Activated CD4-positive, alpha-beta T cell treated with anti-CD3 and anti-CD28 coated beads for 36 hours (primary cell): Measurements from ENCODE around the gene NKX6-1. TPM values are rescaled to one million over a fixed set of nuclear protein-coding genes. Genes with fewer than 3 reads are reported as not detected.
A peak's percentile ranks its signal among the peaks of the same experiment; 100 is the strongest.

Source experiments
- ATAC-seq: fragments of 200-7000 bp; cut with Tn5 transposase; one replicate; pipeline ENCODE4 v1.10.0; 2021; ENCODE audit warnings: mild to moderate bottlenecking, moderate library complexity
- CTCF ChIA-PET: fragments of 350-600 bp; sonication (Branson Sonifier 250); formaldehyde crosslinking; loops from one replicate; lab custom pipeline; 2021; ENCODE audit warnings: antibody characterized with exemption; lab: Charles Lee
- POLR2A ChIA-PET: fragments of 350-600 bp; sonication (Branson Sonifier 250); formaldehyde crosslinking; loops from one replicate; lab custom pipeline; 2021; ENCODE audit warnings: antibody characterized with exemption, inconsistent platforms; lab: Charles Lee
- DNase-seq: peaks from one replicate; pipeline ENCODE4 v3.0.0-alpha.2; 2020
- H3K27ac Mint-ChIP-seq: one replicate; pipeline ENCODE4 v1.8.0; 2021; ENCODE audit warnings: mixed read lengths
- H3K27me3 Mint-ChIP-seq: one replicate; pipeline ENCODE4 v1.8.0; 2021; ENCODE audit warnings: mixed read lengths
- H3K36me3 Mint-ChIP-seq: one replicate; pipeline ENCODE4 v1.8.0; 2021; ENCODE audit warnings: low read depth, mixed read lengths
- H3K4me1 Mint-ChIP-seq: one replicate; pipeline ENCODE4 v1.8.0; 2021; ENCODE audit warnings: mixed read lengths
- H3K4me3 Mint-ChIP-seq: one replicate; pipeline ENCODE4 v1.8.0; 2021; ENCODE audit warnings: mild to moderate bottlenecking, moderate library complexity, mixed read lengths
- H3K9me3 Mint-ChIP-seq: one replicate; pipeline ENCODE4 v1.8.0; 2021; ENCODE audit warnings: low read depth, mixed read lengths
- intact Hi-C, 2 experiments: fragments of 100-400 bp; cut with DNase I in 1 of 2; cut with micrococcal nuclease in 1 of 2; formaldehyde crosslinking; loops; one replicate each; pipeline versions ENCODE4 v1.14.2 to v1.15.1; 2022 to 2024; cut with DNase I, micrococcal nuclease
- total RNA-seq, 2 experiments: library from RNA; stranded (reverse); gene quantifications; one replicate each; pipeline ENCODE4 v1.2.3, GENCODE V29; 2021

NKX6-1 gene
- not detected for total RNA-seq

DNA sequence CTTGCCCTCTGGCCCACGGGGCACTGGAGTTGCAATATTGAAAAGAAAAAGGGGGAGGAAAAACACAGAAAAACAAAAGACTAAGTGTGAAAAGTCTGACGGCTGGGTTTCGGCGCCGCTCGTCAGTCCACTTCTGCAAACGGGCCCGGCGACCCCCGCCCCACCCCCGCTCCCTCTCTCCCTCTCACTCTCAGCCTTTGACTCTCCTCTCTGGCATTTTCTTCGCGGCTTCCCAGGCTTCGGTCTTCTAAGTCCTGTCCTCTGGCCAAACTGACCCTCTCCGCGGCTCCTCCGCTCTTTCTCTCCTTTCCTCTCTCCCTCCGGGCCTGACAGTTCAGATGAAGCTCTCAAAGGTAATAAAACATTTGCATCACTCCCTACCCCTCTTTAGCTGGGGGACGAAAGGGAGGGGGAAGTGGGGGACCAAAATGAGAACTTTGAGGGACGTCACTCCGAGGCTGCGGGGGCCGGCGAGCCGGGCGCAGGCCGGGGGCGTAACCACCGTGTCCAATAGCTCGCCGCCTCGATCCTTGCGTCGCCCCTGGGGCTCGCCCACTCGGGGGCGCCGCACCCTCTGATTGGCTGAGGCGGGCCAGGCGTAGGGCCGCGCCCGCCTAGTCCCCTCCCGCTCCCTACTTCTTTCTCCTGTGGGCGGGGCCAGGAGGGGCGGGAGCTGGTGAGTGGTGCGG is at the start of gene NKX6-1:
Gene NKX6-1 (minus strand): TSS at position 358 of the 689 bp plus-strand sequence. CDS start 1,064 bp downstream, outside the sequence.
- H3K4me3 Mint-ChIP-seq, result peak within 1 kb of the TSS; percentile 72
- ATAC-seq (peak; percentile 64), DNase-seq (peak; percentile 48)
- peaks cover 6% of the 10 kb centered on the region for H3K36me3 Mint-ChIP-seq
- intact Hi-C loops, result loop anchor here in 1 of 2 experiments (1.0 kb wide), 1 partner anchor 17 kb away; no protein-coding TSS in a partner anchor
- peaks cover 84% of the 10 kb centered on the region for H3K27me3 Mint-ChIP-seq
- peaks cover 18% of the 10 kb centered on the region for H3K4me1 Mint-ChIP-seq
- no peak within 1 kb of the TSS for H3K27ac Mint-ChIP-seq
- ChIA-PET POLR2A (no interaction called here), CTCF (no interaction called here)
- peaks cover 2% of the 10 kb centered on the region for H3K9me3 Mint-ChIP-seq

DNA sequence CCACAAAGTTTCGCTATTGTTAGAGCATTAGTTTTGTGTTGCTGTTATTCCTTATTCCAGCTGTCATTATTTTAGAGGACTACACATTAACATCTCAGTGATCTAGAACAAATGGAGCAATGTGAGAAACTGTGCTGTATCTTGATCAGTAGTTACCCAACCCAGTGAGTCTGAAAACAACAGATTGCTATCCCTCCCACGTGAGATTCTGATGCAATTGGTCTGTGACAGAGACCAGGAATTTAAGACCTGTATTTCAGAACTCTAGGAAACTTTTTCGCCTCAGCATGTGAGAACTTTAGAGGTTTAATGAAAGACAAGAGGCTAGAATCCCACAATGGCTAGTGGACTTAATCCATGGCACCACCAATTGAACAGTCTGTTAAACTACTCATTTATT is 48.1 kb upstream of the NKX6-1 start:
- Mint-ChIP-seq H3K4me1 (no peaks in the 10 kb centered on the region), H3K36me3 (no peaks in the 10 kb centered on the region), H3K27me3 (peaks cover 7% of the 10 kb centered on the region), H3K27ac (no peak overlapping the region), H3K9me3 (no peaks in the 10 kb centered on the region), H3K4me3 (no peak overlapping the region)
- DNase-seq, result no peak
- ATAC-seq, result no peak
- intact Hi-C loops, result no loop called here
- ChIA-PET CTCF (no interaction called here), POLR2A (no interaction called here)

DNA sequence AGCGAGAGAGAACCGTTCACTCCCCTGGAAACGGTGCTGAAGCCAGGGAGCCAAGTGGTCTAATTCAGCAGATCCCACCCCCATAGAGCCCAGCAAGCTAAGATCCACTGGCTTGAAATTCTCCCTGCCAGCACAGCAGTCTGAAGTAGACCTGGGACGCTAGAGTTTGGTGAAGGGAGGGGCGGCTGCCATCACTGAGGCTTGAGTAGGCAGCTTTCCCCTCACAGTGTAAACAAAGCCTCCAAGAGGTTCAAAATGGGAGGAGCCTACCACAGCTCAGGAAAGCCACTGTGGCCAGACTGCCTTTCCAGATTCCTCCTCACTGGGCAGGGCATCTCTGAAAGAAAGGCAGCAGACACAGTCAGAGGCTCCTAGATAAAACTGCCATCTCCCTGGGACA is 46.0 kb upstream of the NKX6-1 start:
- DNase-seq, result no peak
- no peak for ATAC-seq
- POLR2A ChIA-PET, result no interaction called here
- H3K4me3 Mint-ChIP-seq, result no peak overlapping the region
- H3K9me3 Mint-ChIP-seq, result no peaks in the 10 kb centered on the region
- no peak overlapping the region for H3K27ac Mint-ChIP-seq
- H3K36me3 Mint-ChIP-seq, result no peaks in the 10 kb centered on the region
- H3K27me3 Mint-ChIP-seq, result peaks cover 7% of the 10 kb centered on the region
- H3K4me1 Mint-ChIP-seq, result no peaks in the 10 kb centered on the region
- CTCF ChIA-PET, result no interaction called here
- intact Hi-C loops, result no loop called here

- H3K36me3 Mint-ChIP-seq, result no peaks in the 10 kb centered on the region
- no peaks in the 10 kb centered on the region for H3K4me1 Mint-ChIP-seq
- POLR2A ChIA-PET, result no interaction called here
- DNase-seq (no peak), ATAC-seq (no peak)
- no peak overlapping the region for H3K4me3 Mint-ChIP-seq
- CTCF ChIA-PET, result no interaction called here
- peaks cover 16% of the 10 kb centered on the region for H3K27me3 Mint-ChIP-seq
- intact Hi-C loops, result no loop called here
- H3K9me3 Mint-ChIP-seq, result no peaks in the 10 kb centered on the region
- no peak overlapping the region for H3K27ac Mint-ChIP-seq
Observed at GRCh38 chr4:84535901-84536300, 36.8 kb upstream of the NKX6-1 start.

DNA sequence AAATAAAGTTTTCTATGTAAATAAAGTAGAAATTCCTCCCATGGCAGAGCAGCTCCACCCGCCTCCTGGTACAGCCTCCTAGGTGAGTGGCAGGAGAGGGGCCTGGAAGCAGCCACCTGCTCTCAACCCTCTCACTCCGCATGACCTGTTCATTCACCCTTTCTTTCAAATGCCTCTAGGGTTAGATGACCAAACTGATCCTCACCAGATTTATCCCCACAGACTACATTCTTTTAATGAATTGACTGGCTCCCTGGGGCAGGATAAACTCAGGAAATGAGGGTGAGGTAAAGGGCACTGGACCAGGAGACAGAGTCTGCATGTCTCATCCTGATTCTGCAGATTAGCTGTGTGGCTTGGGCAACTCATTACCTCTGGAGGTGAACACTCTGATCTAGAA is 32.6 kb upstream of the NKX6-1 start:
- Mint-ChIP-seq H3K9me3 (no peaks in the 10 kb centered on the region), H3K36me3 (no peaks in the 10 kb centered on the region), H3K4me3 (no peak overlapping the region), H3K27ac (no peak overlapping the region), H3K4me1 (no peaks in the 10 kb centered on the region), H3K27me3 (peaks cover 16% of the 10 kb centered on the region)
- intact Hi-C loops, result no loop called here
- DNase-seq (no peak), ATAC-seq (no peak)
- CTCF ChIA-PET, result interaction anchor here (1.5 to 1.7 kb wide), 2 partner anchors 51 to 887 kb away, joined by 4 to 5 read pairs; no protein-coding TSS in a partner anchor
- POLR2A ChIA-PET, result no interaction called here

DNA sequence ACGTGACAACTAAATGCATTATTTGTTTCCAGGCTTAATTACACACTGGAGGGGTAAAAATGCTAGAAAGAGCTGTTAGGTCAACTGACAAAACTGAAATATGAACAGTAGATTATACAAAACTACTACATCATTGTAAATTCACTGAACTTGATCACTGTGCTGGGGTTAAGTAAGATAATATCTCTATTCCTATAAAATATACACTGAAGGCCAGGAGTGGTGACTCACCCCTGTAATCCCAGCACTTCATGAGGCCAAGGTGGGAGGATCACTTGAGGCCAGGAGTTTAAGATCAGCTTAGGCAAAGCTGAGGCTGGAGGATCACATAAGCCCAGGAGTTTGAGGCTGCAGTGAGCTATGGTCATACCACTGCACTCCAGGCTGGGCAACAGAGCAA is 31.8 kb upstream of the NKX6-1 start:
- no peaks in the 10 kb centered on the region for H3K9me3 Mint-ChIP-seq
- ChIA-PET POLR2A (no interaction called here), CTCF (interaction anchor here (1.0 to 1.7 kb wide), 3 partner anchors 48 to 886 kb away, joined by 4 to 5 read pairs (median 4); no protein-coding TSS in a partner anchor)
- no peaks in the 10 kb centered on the region for H3K4me1 Mint-ChIP-seq
- H3K4me3 Mint-ChIP-seq, result no peak overlapping the region
- no peak overlapping the region for H3K27ac Mint-ChIP-seq
- intact Hi-C loops, result no loop called here
- DNase-seq (no peak), ATAC-seq (no peak)
- H3K36me3 Mint-ChIP-seq, result no peaks in the 10 kb centered on the region
- H3K27me3 Mint-ChIP-seq, result peaks cover 16% of the 10 kb centered on the region

DNA sequence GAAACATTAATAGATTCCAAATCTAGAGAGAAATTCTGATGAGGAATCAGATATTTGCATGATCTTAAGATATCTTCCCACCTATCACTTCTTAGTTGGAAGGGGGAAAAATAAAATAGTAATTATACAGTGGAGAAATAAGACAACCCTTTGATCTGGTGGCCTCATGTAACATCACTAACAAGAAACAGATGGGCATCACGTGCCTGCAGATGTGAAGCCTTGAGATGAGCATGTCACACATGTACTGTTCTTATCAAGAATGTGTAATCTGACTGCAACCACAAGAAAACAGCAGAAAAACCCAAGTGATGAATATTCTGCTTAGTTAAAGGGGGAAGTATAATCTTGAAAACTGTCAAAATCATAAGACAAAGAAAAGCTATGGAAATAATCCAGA is 31.4 kb upstream of the NKX6-1 start:
- Mint-ChIP-seq H3K9me3 (no peaks in the 10 kb centered on the region), H3K4me1 (no peaks in the 10 kb centered on the region), H3K36me3 (no peaks in the 10 kb centered on the region), H3K27ac (no peak overlapping the region), H3K4me3 (no peak overlapping the region), H3K27me3 (peaks cover 18% of the 10 kb centered on the region)
- ChIA-PET POLR2A (no interaction called here), CTCF (interaction anchor here (1.0 to 1.7 kb wide), 3 partner anchors 49 to 886 kb away, joined by 4 to 5 read pairs (median 4); no protein-coding TSS in a partner anchor)
- ATAC-seq (no peak), DNase-seq (no peak)
- intact Hi-C loops, result no loop called here

GRCh38 chr4:84529169-84529751 is 30.2 kb upstream of the NKX6-1 start:
- H3K9me3 Mint-ChIP-seq, result no peaks in the 10 kb centered on the region
- ATAC-seq, result no peak
- POLR2A ChIA-PET, result no interaction called here

GRCh38 chr4:84527391-84527790 is 28.3 kb upstream of the NKX6-1 start:
- DNase-seq (no peak), ATAC-seq (no peak)
- no peak overlapping the region for H3K27ac Mint-ChIP-seq
- ChIA-PET POLR2A (no interaction called here), CTCF (no interaction called here)
- no peak overlapping the region for H3K4me3 Mint-ChIP-seq
- H3K36me3 Mint-ChIP-seq, result no peaks in the 10 kb centered on the region
- intact Hi-C loops, result no loop called here
- H3K4me1 Mint-ChIP-seq, result no peaks in the 10 kb centered on the region
- peaks cover 15% of the 10 kb centered on the region for H3K27me3 Mint-ChIP-seq
- H3K9me3 Mint-ChIP-seq, result no peaks in the 10 kb centered on the region

More at GRCh38 chr4:84529169-84529751, 30.2 kb upstream of the NKX6-1 start:
- no peak for DNase-seq
- H3K27me3 Mint-ChIP-seq, result peaks cover 17% of the 10 kb centered on the region
- no peaks in the 10 kb centered on the region for H3K36me3 Mint-ChIP-seq
- intact Hi-C loops, result loop anchor here (1.0 to 2.0 kb wide), 2 partner anchors 884 to 885 kb away; no protein-coding TSS in a partner anchor
- no peaks in the 10 kb centered on the region for H3K4me1 Mint-ChIP-seq
- H3K27ac Mint-ChIP-seq, result no peak overlapping the region
- H3K4me3 Mint-ChIP-seq, result no peak overlapping the region
- CTCF ChIA-PET, result interaction anchor here (0.6 to 1.7 kb wide), 11 partner anchors 9 to 985 kb away, joined by 3 to 7 read pairs (median 4); no protein-coding TSS in a partner anchor

- DNase-seq (no peak), ATAC-seq (no peak)
- Mint-ChIP-seq H3K36me3 (no peaks in the 10 kb centered on the region), H3K27me3 (peaks cover 37% of the 10 kb centered on the region), H3K27ac (no peak overlapping the region), H3K4me3 (no peak overlapping the region), H3K9me3 (no peaks in the 10 kb centered on the region), H3K4me1 (no peaks in the 10 kb centered on the region)
- intact Hi-C loops, result no loop called here
- ChIA-PET POLR2A (no interaction called here), CTCF (interaction anchor here (2.0 kb wide), 1 partner anchor 14 kb away, joined by 7 read pairs; no protein-coding TSS in a partner anchor)
Observed at GRCh38 chr4:84515075-84515474, 16.0 kb upstream of the NKX6-1 start.

- CTCF ChIA-PET, result no interaction called here
- Mint-ChIP-seq H3K4me3 (no peak overlapping the region), H3K4me1 (no peaks in the 10 kb centered on the region), H3K36me3 (no peaks in the 10 kb centered on the region), H3K27ac (no peak overlapping the region), H3K27me3 (peaks cover 41% of the 10 kb centered on the region), H3K9me3 (no peaks in the 10 kb centered on the region)
- intact Hi-C loops, result no loop called here
- POLR2A ChIA-PET, result no interaction called here
- no peak for DNase-seq
- ATAC-seq, result no peak
Observed at GRCh38 chr4:84512277-84512676, 13.2 kb upstream of the NKX6-1 start.

DNA sequence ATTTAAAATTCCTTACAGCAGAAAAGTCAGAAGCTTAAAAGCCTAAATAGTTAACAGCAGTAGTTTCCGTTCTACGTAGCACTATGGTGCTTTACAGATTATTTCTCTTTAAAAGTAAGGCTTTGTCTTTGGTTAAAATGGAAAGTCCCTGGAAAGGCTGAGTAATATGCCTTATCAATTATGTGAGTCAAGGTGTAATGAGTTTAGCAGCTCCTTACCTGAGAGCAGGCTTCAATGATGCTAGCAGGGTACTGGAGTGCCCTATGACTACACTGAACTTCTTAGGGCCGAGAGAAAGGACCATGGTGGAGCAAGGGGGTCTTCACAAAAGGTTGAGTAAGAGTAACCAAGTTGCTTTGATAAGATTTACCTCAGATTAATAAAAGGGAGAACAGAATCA is 12.6 kb upstream of the NKX6-1 start:
- Mint-ChIP-seq H3K27me3 (peaks cover 39% of the 10 kb centered on the region), H3K27ac (no peak overlapping the region), H3K4me3 (no peak overlapping the region), H3K36me3 (no peaks in the 10 kb centered on the region), H3K4me1 (no peaks in the 10 kb centered on the region), H3K9me3 (no peaks in the 10 kb centered on the region)
- DNase-seq (no peak), ATAC-seq (no peak)
- intact Hi-C loops, result no loop called here
- CTCF ChIA-PET, result no interaction called here
- POLR2A ChIA-PET, result no interaction called here
